GM18526 (cell line): ENCODE results near the gene TPRN.

Experiments
- POLR2A ChIP-seq: IDR thresholded peaks from 3 replicates; pipeline ENCODE4 v1.6.1; 2011; ENCODE audit not compliant: insufficient read length; ENCODE audit errors: extremely low read depth

The TPRN gene

GRCh38 chr9:137191691-137192447 is 8.7 kb downstream of the TPRN start:
- TF ChIP-seq POLR2A: no peak

- no peak for TF ChIP-seq POLR2A
These were observed 9.3 kb downstream of the TPRN start for GRCh38 chr9:137191245-137191644.

- TF ChIP-seq POLR2A: no peak
These were observed 10.2 kb downstream of the TPRN start for GRCh38 chr9:137190315-137190856.

GRCh38 chr9:137189297-137190295 is 10.9 kb downstream of the TPRN start:
- TF ChIP-seq POLR2A: no peak

- TF ChIP-seq POLR2A: peak; percentile 93
These were observed 11.8 kb downstream of the TPRN start, which contains the start of the genes ANAPC2 and SSNA1 for GRCh38 chr9:137188490-137189296. TSS of gene ANAPC2 (minus strand) at chr9:137188560. CDS start at chr9:137188532, 28 bp downstream. TSS of gene SSNA1 (plus strand) at chr9:137188676. CDS start at chr9:137188727, 51 bp downstream.

GRCh38 chr9:137188086-137188489 is 12.5 kb downstream of the TPRN start:
- no peak for TF ChIP-seq POLR2A

GRCh38 chr9:137187386-137187785 is 13.2 kb downstream of the TPRN start:
- TF ChIP-seq POLR2A: no peak

- TF ChIP-seq POLR2A: no peak
These were observed 14.2 kb downstream of the TPRN start for GRCh38 chr9:137186385-137186784.

GRCh38 chr9:137185921-137186320 is 14.6 kb downstream of the TPRN start:
- no peak for TF ChIP-seq POLR2A

GRCh38 chr9:137184881-137185660 is 15.5 kb downstream of the TPRN start:
- no peak for TF ChIP-seq POLR2A

- TF ChIP-seq POLR2A: no peak
These were observed 16.5 kb downstream of the TPRN start for GRCh38 chr9:137183980-137184595.

- no peak for TF ChIP-seq POLR2A
These were observed 17.7 kb downstream of the TPRN start for GRCh38 chr9:137182836-137183235.

- no peak for TF ChIP-seq POLR2A
These were observed 18.9 kb downstream of the TPRN start for GRCh38 chr9:137181680-137182079.
